Mucosa of descending colon (tissue), 3 donors: ENCODE measurements around the gene CYP2R1. TPM values are rescaled to one million over a fixed set of nuclear protein-coding genes. Genes with fewer than 3 reads are reported as not detected.
A peak's percentile ranks its signal among the peaks of the same experiment; 100 is the strongest.

Experiments
- ATAC-seq: fragments of 200-7000 bp; cut with Tn5 transposase; one replicate; pipeline ENCODE4 v1.9.1; 2020; ENCODE audit warnings: mild to moderate bottlenecking, moderate library complexity
- DNase-seq, 3 donors: peaks; one replicate each; pipeline ENCODE4 v3.0.0-alpha.2; 2020
- H3K36me3 ChIP-seq: fragments of 200-600 bp; one replicate; pipeline ENCODE4 v1.8.0; 2021; ENCODE audit warnings: low read depth, mild to moderate bottlenecking
- H3K4me1 ChIP-seq: fragments of 200-600 bp; one replicate; pipeline ENCODE4 v1.8.0; 2021; ENCODE audit warnings: low read depth, mild to moderate bottlenecking
- H3K4me3 ChIP-seq: fragments of 200-600 bp; one replicate; pipeline ENCODE4 v1.8.0; 2021; ENCODE audit warnings: mild to moderate bottlenecking
- H3K9me3 ChIP-seq: fragments of 200-600 bp; one replicate; pipeline ENCODE4 v1.8.0; 2021; ENCODE audit warnings: mild to moderate bottlenecking
- CTCF ChIP-seq: fragments of 200-600 bp; IDR thresholded peaks from one replicate; pipeline ENCODE4 v1.8.0; 2022; ENCODE audit warnings: antibody characterized with exemption, mild to moderate bottlenecking
- intact Hi-C, 2 donors: fragments of 100-400 bp; cut with DNase I in 1 of 2; cut with micrococcal nuclease in 1 of 2; formaldehyde crosslinking; loops; one replicate each; pipeline versions ENCODE4 v1.11.0 to v1.11.1; 2022; cut with DNase I, micrococcal nuclease
- total RNA-seq, 3 donors: library from RNA; stranded (reverse); fragmentation: NEBNext Ultra II Directional in 2 of 3; extraction: Animal tissue kit (Norgen Biotek cat#: 25700) in 2 of 3; gene quantifications; one replicate each; pipeline versions ENCODE4 v1.2.1 to v1.2.4, GENCODE V29; 2021 to 2023
- donor health status: DM: no; HTN: no; CAD: no; lungs with moderate emphysema.
- donor health status: DM: no; HTN: no; CAD: no.
- donor health status: DM: no; HTN: yes; CAD: no.

Gene CYP2R1
- total RNA-seq, 3 donors from 2014 or later = 11.7 to 23.9 (median 15.5) TPM

DNA sequence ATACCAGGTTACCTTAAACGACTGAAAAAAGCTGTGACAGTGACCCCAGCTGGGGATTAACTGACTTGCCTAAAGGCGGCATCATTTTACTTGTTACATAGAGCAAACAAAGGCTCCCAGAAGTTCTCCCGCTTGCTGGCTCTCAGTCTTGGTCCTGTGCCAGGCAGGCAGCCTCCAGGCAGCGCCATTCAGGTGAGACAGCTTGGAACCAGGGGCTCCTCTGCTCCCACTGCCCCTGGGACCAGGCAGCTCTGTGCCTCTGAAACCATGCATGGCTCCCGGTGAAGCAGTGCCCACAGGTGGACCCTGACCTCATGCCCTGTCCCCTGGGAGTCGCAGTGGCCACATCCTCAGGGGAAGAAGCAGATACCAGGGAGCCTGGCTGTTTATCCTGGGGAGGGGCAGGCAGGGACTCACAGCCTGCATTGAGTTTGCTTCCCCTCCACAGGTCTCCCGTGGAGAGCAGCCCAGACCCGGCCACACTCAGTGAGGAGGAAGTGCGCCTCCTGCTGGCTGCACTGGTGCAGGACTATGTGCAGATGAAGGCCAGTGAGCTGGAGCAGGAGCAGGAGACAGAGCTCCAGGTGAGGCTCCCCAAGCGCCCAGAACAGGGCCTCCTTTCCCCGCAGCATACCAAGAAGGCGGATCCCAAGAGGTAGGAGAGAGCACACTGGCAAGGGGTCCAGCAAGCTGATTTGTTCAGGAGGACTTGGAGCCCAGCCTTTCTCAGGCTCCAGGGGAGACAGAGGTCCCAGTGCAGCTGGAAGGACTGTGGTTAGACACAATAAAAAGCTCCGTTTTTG lies 15.6 kb upstream of the CYP2R1 start:
- H3K9me3 ChIP-seq = no peaks in the 10 kb centered on the region
- H3K4me3 ChIP-seq = no peak overlapping the region
- no peaks in the 10 kb centered on the region for H3K4me1 ChIP-seq
- DNase-seq = peak; percentile 86 to 94 (median 93)
- peak; percentile 88 for TF ChIP-seq CTCF
- peak; percentile 90 for ATAC-seq
- intact Hi-C loops = loop anchor here in 1 of 2 donors (5.0 kb wide), 1 partner anchor 175 kb away; no protein-coding TSS in a partner anchor
- no peaks in the 10 kb centered on the region for H3K36me3 ChIP-seq

GRCh38 chr11:14906993-14907392 lies 15.0 kb upstream of the CYP2R1 start:
- DNase-seq (no peak), ATAC-seq (no peak)
- Histone ChIP-seq H3K4me3 (no peak overlapping the region), H3K4me1 (no peaks in the 10 kb centered on the region), H3K9me3 (no peaks in the 10 kb centered on the region), H3K36me3 (no peaks in the 10 kb centered on the region)
- TF ChIP-seq CTCF = no peak
- intact Hi-C loops = loop anchor here in 1 of 2 donors (5.0 kb wide), 1 partner anchor 175 kb away; no protein-coding TSS in a partner anchor

- no peak for ATAC-seq
- no peak for DNase-seq
- Histone ChIP-seq H3K4me3 (no peak overlapping the region), H3K36me3 (no peaks in the 10 kb centered on the region), H3K4me1 (no peaks in the 10 kb centered on the region), H3K9me3 (no peaks in the 10 kb centered on the region)
- no peak for TF ChIP-seq CTCF
- intact Hi-C loops = loop anchor here in 1 of 2 donors (5.0 kb wide), 1 partner anchor 176 kb away; no protein-coding TSS in a partner anchor
Observed at GRCh38 chr11:14906578-14906977, 14.5 kb upstream of the CYP2R1 start.

GRCh38 chr11:14905104-14906033 lies 13.3 kb upstream of the CYP2R1 start:
- intact Hi-C loops = loop anchor here in 1 of 2 donors (5.0 kb wide), 1 partner anchor 177 kb away; no protein-coding TSS in a partner anchor
- Histone ChIP-seq H3K4me3 (no peak overlapping the region), H3K4me1 (no peaks in the 10 kb centered on the region), H3K9me3 (no peaks in the 10 kb centered on the region), H3K36me3 (no peaks in the 10 kb centered on the region)
- TF ChIP-seq CTCF = peak; percentile 4
- DNase-seq = peak; percentile 52 to 81 (median 57)
- ATAC-seq = peak; percentile 67

DNA sequence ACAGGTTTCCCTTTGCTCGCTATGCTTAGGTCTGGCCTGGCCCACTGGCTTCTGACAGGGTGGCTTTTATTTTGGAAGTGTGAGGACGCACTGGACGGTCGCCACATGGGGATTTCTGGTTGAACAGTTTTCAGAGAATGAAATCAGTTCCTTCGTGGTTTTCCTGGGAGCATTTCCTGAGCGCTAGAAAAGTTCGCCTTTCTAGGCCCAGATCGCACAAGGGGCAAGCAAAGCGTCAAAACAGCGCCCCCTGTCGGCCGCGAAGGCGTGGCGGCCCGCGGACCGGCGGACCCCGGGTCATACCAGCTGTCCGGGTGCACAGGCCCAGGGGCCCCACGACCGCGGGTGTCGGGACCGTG lies 12.7 kb upstream of the CYP2R1 start:
- peak; percentile 69 for TF ChIP-seq CTCF
- no peak overlapping the region for H3K4me3 ChIP-seq
- ATAC-seq (peak; percentile 62), DNase-seq (peak; percentile 82 to 88 (median 83))
- intact Hi-C loops = loop anchor here (5.0 kb wide), 2 partner anchors 178 to 367 kb away; no protein-coding TSS in a partner anchor
- H3K36me3 ChIP-seq = no peaks in the 10 kb centered on the region
- H3K9me3 ChIP-seq = no peaks in the 10 kb centered on the region
- no peaks in the 10 kb centered on the region for H3K4me1 ChIP-seq
